HG02623 (cell line): ENCODE measurements around the gene AGO3.

Source experiments
- ATAC-seq: cut with Tn5 transposase; IDR thresholded peaks from one replicate; pipeline ENCODE4 v1.9.1; 2021; ENCODE audit warnings: moderate library complexity; ENCODE audit not compliant: unreplicated experiment

The AGO3 gene

GRCh38 chr1:36119456-36119855, 188.6 kb downstream of the AGO3 start:
- no peak for ATAC-seq
